Endometrial microvascular endothelial cells (primary cell): Measurements from ENCODE around the gene EDDM13. TPM values are rescaled to one million over a fixed set of nuclear protein-coding genes. Genes with fewer than 3 reads are reported as not detected.
"Not testable (repeated sequence)": the region's sequence is repeated elsewhere in the genome, so short reads cannot be mapped to it uniquely, and the experiment has no call there.

Experiments used
- in situ Hi-C: cut with HindIII; loops from 2 replicates; pipeline ENCODE4 v1.10.0; 2017; ENCODE audit warnings: low sequenced_read_pairs, low pct_unique_long_range_greater_than_20kb; ENCODE audit errors: inconsistent ontology term
- total RNA-seq: library from RNA; depleted of rRNA; stranded (reverse); fragments of >200 nt; gene quantifications from one replicate; pipeline ENCODE4 v1.2.3, GENCODE V29; 2015; ENCODE audit errors: inconsistent ontology term

EDDM13 gene, protein sequence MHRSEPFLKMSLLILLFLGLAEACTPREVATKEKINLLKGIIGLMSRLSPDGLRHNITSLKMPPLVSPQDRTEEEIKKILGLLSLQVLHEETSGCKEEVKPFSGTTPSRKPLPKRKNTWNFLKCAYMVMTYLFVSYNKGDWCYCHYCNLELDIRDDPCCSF
- total RNA-seq: not detected

DNA sequence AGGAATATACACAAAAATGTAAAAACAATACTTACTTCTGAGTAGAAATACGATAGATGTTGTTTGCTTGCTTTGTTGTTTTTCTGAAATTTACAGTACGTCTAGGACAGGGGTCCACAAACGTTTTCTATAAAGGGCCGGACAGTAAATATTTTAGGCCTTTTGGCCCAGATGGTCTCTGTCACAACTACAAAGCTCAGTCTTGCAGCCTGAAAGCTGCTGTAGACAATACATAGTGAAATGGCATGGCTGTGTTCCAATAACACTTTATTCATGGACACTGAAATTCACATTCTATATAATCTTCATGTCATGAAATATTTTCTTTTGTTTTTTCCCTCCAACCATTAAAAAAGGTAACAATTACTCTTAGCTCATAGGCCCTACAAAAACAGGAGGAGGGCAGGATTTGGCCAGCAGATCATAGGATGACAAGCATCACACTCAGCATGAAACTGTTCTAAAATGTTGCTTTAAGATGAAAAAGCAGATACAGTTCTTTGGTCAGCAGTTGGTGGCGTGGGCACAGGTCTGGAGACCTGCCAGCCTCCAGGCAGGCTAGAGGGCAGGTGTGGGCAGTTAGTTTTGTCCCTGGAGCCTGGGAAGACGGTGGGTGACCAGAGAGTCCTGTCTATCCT, at the start of gene EDDM13:
TSS of gene EDDM13 (plus strand) at position 588 of the 638 bp plus-strand sequence. CDS start 87 bp downstream, outside the sequence.
- in situ Hi-C loops: no loop called here

DNA sequence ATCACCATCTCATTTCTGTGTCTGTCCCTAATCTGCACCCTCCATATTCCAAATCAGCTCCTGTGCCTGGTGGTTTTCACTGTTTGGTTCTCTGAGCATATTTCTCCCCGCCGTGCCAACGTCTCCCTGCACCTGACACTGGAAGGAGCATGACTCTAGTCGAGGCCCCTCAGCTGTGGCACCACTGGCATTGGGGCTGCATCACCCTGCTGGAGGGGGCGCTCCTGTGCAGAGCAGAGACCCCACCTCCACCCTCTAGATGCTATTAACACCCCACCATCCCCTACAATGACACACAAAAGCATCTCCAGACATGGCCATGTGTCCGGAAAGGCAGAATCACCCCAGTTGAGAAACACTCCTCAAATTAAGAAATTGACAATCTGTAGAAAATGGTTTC, 49.6 kb upstream of the EDDM13 start:
- in situ Hi-C loops: no loop called here

DNA sequence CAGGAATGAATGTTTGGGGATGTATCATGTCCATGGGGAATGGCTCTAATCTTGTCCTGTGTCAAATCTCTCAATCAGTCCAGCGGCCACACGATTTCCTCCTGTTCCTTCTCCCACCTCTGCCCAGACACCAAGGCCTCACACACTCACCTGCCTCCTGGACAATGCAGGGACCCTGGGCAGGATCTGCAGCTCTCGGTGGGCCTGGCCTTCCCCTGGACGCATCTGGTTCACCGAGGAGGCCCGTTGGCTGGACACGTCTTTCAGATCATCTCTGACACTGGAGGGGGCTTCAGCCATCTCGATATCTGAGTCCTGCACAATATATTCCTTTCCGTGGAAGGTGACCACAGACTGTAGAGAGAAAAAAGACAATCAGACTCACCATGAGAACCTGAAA, 49.1 kb upstream of the EDDM13 start:
- in situ Hi-C loops: no loop called here

DNA sequence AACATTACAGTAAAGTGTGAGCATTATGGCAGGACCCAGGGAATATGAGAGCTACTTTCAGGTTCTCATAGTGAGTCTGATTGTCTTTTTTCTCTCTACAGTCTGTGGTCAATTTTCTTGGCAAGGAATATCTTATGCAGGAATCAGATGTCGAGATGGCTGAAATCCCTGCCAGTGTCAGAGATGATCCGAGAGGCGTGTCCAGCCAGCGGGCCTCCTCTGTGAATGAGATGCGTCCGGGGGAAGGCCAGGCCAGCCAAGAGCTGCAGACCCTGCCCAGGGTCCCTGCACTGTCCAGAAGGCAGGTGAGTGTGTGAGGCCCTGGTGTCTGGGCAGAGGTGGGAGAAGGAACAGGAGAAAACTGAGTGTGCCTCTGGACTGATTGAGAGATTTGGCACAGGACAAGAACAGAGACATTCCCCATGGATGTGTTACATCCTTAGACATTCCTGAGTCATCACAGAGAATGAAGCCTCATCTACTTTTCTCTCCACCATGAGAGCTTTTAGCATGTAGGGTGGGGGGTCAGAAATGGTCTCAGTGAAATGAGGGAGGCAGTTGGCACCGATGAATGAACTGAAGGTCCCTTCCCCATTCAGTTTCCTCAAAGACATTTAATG, 27.3 kb upstream of the EDDM13 start:
- in situ Hi-C loops: no loop called here

DNA sequence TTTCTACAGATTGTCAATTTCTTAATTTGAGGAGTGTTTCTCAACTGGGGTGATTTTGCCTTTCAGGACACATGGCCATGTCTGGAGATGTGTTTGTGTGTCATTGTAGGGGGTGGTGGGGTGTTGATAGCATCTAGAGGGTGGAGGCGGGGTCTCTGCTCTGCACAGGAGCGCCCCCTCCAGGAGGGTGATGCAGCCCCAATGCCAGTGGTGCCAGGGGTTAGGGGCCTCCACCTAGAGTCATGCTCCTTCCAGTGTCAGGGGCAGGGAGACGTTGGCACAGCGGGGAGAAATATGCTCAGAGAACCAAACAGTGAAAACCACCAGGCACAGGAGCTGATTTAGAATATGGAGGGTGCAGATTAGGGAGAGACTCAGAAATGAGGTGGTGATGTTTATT, 26.8 kb upstream of the EDDM13 start:
- in situ Hi-C loops: not testable (repeated sequence)

DNA sequence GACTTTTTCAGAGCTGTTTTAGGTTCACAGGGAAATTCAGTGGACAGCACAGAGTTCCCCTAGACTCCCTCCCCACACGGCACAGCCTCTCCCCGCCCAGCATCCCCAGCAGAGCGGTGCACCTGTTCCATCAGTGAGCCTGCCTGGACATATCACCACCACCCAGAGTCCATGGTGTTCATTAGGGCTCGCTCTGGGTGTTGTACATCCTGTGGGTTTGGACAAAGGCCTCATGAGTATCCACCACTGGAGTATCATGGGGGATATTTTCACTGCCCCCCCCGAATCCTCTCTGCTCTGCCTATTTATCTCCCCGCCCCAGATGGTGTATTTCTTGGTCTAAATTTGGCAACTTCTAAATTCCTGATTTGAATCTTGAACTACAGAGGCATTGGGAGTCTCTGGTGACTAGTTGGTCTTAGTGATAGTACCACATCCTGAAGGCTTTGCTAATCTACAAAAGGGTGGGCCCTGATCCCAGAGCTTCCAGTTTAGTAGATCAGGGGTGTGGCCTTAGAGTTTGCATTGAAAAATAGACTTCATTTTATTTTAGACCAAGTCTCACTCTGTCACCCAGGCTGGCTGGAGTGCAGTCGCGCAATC, 23.7 kb upstream of the EDDM13 start:
- in situ Hi-C loops: not testable (repeated sequence)

DNA sequence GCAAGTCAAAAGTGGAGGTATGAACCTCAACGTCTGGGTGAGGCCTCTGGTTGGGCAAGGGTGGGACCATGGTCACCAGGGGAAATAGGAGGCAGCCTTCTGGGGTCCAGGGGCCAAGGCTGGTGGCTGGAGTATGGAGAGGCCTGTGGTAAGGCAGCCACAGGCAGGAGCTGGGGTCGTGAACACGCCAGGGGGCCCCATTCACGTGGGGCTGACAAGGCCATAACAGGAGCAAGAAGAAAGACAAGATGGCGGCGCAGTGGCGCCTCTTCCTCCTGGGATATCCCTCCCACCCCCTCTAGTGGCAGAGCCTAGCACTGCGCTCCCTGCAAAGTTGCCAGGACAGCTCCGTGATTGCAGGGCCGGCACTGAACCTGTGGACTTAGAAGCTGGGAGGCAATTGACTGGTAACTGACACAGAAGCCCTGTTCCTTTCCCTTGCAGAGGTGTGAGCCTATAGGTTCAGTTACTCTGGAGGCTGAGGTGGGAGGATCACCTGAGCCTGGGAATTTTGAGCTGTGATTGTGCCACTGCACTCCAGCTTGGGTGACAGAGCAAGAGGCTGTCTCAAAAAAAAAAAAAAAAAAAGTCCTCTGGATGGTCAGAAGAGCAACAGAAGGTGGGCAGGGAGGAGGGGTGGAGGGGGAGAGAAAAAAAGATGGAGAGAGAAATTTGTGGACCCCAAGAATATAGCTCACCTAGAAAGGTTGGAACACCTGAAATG, 19.7 kb upstream of the EDDM13 start:
- in situ Hi-C loops: no loop called here

DNA sequence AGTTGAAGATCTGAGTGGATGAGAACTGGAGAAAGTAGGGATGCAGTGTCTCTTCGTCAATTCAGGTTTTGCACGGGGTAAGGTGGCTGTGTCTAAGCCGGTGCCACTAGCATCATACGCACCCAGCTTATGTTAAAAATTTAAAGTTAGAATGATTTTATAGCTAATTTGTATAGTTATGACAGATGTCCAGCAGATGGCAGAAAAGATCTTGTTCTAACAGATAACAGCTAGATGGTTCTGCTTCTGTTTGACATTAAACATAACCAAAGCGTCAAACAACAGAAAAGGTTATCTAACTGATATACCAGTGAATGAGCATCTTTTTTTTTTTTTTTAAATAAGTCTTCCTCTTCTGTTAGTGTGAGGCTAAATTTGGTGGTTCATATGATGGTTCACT, 18.8 kb upstream of the EDDM13 start:
- in situ Hi-C loops: no loop called here

DNA sequence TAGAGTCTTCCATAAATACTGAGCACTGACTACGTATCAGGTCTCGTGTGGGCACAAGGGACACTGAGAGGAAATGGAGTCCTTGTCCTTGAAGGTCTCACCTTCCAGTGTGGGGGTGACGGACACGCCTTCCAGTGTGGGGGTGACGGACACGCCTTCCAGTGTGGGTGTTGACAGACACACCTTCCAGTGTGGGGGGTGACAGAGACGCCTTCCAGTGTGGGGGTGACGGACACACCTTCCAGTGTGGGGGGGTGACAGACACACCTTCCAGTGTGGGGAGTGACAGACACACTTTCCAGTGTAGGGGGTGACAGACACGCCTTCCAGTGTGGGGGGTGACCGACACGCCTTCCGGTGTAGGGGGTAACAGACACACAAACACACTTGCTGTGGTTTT, 14.3 kb upstream of the EDDM13 start:
- in situ Hi-C loops: no loop called here

DNA sequence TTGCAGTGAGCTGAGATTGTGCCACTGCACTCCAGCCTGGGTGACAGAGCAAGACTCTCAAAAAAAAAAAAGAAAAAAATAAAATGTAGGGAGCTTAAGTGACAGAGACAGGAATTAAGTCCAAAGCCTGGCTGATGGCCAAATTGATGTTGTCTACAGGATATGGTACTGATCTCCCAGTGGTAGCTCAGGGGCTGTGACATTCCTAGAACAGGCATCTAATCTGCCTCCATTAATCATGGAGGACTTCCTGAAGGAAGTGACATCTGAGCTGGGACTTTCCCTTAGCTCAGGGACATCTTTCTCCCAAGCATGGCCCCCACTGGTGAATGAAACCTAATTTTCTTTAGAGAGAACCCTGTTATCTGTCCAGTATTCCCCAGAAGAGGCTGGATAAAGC, 11.4 kb upstream of the EDDM13 start:
- in situ Hi-C loops: no loop called here

DNA sequence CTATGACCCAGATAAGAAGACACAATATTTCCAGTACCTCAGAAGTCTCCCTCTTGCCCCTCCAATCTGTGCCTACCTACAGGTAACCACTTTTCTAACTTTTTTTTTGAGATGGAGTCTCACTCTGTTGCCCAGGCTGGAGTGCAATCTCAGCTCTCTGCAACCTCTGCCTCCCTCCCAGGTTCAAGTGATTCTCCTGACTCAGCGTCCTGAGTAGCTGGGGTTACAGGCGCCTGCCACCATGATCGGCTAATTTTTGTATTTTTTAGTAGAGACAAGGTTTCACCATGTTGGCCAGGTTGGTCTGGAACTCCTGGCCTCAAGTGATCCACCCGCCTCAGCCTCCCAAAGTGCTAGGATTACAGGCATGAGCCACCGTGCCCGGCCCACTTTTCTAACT, 10.6 kb upstream of the EDDM13 start:
- in situ Hi-C loops: not testable (repeated sequence)

DNA sequence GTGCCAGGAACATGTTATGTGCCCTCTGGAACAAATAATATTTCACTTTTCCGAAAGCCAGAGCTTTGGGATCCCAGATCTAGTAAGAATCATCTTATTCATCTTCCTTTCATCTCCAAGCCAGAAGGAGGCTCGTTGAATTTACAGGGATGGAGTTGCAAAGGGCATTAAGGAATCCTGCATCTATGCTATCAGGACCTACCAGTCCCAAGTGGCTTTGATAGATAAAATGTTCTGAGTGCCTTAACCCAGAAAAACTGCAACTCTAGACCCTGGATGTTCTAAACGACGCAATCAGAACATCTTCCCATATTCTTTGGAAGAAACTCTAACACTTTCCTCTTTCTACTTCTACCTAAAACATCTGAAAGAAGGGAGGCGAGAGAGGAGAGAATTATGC, 9.2 kb upstream of the EDDM13 start:
- in situ Hi-C loops: no loop called here

DNA sequence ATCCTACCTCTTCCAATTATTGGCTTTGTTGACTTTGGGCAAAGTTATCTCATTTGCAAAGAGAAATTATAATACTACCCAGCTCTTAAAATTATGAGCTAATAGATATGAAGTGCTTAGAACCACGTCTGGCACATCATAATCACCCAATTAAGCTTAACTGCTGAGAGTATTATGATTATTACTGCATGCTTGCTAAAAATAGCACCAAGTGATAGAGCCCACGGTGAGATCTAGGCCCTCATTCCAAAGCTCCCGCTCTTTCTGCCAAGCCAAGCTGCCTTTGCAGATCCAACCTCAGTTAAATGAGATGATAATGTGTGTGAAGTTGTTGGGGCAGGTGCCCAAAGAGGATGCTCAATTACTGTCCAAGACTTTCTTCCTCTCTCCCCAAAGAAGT, 6.5 kb upstream of the EDDM13 start:
- in situ Hi-C loops: no loop called here

DNA sequence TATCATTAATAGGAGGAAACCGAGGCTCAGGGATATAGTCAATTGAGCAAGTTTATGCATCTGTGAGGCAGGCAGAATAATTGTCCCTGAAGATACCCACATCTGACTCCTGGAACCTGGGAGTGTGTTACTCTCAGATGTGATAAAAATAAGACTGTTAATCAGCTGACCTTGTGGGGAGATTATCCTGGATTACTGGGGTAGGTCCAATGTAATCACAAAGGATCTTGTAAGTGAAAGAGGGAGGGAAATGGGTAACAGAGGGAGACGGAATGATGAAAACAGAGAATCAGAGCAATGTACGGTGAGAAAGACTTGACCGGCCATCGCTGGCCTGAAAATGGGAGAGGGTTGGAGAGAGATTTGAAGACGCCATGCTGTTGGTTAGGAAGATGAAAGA, 3.2 kb upstream of the EDDM13 start:
- in situ Hi-C loops: no loop called here

DNA sequence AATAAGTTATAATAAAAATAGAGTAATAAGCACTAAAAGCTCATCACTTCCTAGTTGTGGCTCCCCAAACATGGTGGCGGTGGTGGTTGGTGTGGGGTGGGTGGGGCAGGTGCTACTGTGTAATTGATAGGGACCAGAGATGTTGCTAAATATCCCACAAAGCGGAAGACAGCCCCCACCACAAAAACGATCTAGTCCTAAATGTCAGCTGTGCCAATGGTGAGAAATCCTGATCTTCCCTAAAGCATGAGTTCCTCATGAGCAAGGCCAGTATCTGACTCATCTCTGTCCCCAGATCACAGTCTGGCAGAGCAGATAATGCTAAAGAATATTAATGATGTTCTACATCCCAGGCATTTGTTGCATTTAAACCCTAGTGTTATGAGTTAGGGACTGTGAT, 1.9 kb upstream of the EDDM13 start:
- in situ Hi-C loops: no loop called here

DNA sequence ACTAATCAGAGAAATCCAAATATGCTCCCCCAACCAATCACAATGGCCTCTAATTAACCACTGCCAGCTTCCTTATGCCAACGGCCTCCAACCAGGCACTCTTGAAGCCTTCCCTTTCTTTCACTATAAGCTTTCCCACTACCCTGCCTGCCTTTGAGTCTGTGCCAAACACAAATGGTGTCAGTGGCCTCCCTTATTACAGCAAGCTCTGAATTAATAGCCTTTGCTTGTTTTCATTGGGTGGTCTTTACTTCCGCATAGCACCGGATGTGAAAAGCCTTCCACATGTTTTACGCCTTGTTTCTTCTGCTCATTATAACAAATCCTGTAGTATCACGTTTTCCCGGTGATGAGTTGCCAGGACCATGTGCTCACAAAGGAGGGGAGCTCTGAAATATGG, 1.4 kb upstream of the EDDM13 start:
- in situ Hi-C loops: no loop called here

DNA sequence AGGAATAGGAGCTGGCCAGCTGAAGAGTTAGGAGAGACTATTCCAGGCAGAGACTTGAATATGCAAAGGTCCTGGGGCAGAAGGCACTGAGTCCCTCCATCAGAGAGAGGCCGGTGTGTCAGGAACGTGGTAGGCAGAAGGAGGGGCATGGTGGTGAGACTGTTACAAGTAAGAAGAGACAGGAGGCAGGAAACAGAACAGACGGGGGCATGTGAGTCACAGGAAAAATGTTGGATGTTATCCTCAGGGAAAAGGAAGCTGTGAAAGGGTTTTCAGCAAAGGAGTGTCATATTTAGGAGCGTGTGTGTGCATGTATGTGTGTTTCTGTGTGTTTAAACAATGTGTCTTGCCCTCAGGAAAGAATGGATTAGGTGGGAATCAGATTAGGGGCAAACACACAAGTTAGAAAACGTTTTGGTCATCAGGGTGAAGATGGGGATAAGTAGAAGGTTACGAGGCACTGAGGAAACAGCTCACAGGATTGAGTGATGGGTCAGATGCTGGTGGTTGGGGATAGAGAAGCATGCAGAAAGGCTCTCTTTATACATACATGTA, 1.1 kb downstream of the EDDM13 start:
- in situ Hi-C loops: no loop called here

DNA sequence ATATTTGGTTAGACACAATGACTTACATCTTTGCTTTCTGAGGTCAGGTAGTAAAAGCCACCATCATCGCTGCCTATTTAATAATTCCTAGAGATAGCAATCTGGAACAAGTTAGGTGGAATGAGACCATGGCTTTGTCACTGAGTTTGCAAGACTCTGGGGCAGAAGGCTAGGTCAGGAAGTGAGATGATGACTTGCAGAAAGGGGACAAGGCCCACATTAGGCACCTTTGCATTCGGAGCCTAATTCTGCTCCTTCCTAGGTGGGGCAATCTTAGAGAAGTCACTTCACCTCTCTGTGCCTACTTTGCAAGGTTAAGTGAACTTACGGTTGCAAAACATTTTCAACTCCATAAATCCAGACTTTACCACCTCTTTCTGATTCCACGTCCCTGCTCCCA, 10.3 kb downstream of the EDDM13 start:
- in situ Hi-C loops: no loop called here

DNA sequence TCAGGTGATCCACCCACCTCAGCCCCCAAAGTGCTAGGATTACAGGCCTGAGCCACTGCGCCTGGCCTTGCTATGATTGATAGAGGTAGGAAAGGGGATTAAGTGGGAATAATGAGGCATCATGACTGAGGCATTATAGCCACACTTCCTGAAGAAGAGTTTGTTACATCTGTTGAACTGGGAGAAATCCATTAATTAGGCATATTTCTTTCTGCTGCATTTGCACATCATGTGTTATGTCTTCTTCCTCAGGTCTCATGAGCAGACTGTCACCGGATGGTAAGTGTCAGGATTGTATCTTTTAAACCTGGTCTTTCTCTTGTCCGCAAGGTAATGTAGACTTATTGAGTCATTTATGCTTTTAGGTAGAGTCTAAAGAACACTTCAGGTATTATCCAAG, 12.2 kb downstream of the EDDM13 start:
- in situ Hi-C loops: no loop called here
